Mesodermal cell (in vitro differentiated cells): ENCODE data around the gene LARP4.
"Not testable (repeated sequence)": the region's sequence is repeated elsewhere in the genome, so short reads cannot be mapped to it uniquely, and the experiment has no call there.

Experiments
- H3K27ac ChIP-seq: 2 replicates; pipeline ENCODE4 v1.7.0; 2013; ENCODE audit warnings: mild to moderate bottlenecking, low read depth, low read length, moderate library complexity; ENCODE audit not compliant: severe bottlenecking
- H3K36me3 ChIP-seq: 2 replicates; pipeline ENCODE4 v1.7.1; 2013; ENCODE audit warnings: mild to moderate bottlenecking, low read length, moderate library complexity; ENCODE audit not compliant: control insufficient read depth, insufficient read depth
- H3K4me1 ChIP-seq: one replicate; pipeline ENCODE4 v1.7.1; 2013; ENCODE audit warnings: mild to moderate bottlenecking, low read length; ENCODE audit not compliant: insufficient read depth, control insufficient read depth, poor library complexity, severe bottlenecking
- H3K4me3 ChIP-seq: 2 replicates; pipeline ENCODE4 v1.7.0; 2013; ENCODE audit warnings: low read length, control low read depth, mild to moderate bottlenecking; ENCODE audit not compliant: insufficient read depth, poor library complexity, severe bottlenecking; ENCODE audit errors: extremely low read depth
- H3K9me3 ChIP-seq: 2 replicates; pipeline ENCODE4 v1.7.1; 2013; ENCODE audit warnings: mild to moderate bottlenecking, low read length, moderate library complexity; ENCODE audit not compliant: control insufficient read depth
- WGBS, 2 experiments: methylation state at CpG; one replicate each; pipeline ENCODE4 v1.1.5; 2013; ENCODE audit warnings: missing lambda C conversion rate in 2 of 2; ENCODE audit not compliant: insufficient coverage in 2 of 2; 5-methylcytosine and 5-hydroxymethylcytosine counted together

LARP4 gene

DNA sequence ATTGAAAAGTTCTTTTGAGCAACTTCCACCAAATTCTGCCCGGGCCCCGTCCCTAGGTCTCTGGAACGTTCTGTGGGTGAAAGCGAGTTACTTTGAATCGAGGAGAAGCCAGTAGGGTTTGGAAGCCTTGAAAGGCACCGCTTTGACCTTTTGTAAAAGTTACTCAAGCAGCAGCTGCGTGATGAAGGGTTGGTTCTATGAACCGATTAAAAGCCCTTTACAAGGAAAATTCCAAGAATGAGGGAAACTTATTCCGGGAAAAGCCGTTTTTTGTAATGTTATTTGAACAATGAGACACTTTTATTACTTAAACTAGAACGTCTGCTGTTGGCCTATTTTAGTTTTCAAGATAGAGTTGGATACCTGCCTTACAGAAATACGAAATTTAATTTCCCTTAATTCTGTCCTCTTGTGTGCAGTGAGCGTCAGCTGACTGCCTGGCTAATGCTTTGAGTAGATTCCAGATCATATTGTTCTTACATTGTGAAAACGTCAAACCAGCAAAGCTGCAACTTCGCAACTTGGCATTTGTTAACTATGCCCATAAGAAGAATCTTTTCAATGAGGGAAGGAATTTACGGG, 906 bp downstream of the LARP4 start:
- peak overlapping the region; percentile 94 for H3K27ac ChIP-seq
- WGBS, 2 experiments, result 2 to 3% methylated on average over 8 to 12 of the region's 16 CpGs
- H3K36me3 ChIP-seq, result no peaks in the 10 kb centered on the region
- H3K4me1 ChIP-seq, result peaks cover 8% of the 10 kb centered on the region
- peak overlapping the region; percentile 98 for H3K4me3 ChIP-seq
- no peaks in the 10 kb centered on the region for H3K9me3 ChIP-seq

DNA sequence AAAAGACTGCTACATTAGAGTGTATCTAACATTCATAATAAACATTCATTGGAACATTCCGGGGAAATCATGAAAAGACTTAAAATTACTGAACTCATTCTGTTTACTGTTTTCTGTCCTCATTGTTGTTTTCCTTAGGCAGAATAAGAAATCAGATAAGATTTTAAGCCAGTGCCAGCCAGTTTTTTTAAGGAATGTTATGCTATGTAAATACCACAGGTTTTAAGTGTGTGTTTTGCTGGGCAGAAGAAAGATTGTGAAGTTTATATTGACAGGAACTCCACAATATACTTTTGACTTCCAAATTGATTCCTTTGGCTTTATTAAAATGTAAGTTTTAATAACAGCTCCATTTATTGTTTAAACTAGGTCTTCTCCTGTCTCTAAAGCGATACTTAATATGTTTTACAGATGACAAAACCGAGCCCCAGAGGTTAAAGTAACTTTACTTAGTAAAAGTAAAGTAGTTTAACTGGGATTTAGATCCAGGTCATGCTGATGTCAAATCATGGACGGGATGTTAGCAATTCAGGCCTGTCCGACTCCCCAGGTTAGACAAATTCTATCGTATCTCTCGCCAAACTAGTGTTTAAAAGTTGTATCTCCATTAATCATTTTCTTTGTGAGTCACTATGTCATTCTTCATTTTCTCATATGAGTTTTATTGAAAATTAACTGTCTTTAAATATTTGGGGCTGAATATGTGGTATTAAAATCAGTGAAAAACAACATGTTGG, 1.7 kb downstream of the LARP4 start:
- 56 to 66% methylated on average over 1 to 4 of the region's 7 CpGs for WGBS, 2 experiments
- Histone ChIP-seq H3K27ac (peak overlapping the region; percentile 94), H3K4me1 (peaks cover 8% of the 10 kb centered on the region), H3K9me3 (no peaks in the 10 kb centered on the region), H3K4me3 (peak overlapping the region; percentile 98), H3K36me3 (peaks cover 2% of the 10 kb centered on the region)

DNA sequence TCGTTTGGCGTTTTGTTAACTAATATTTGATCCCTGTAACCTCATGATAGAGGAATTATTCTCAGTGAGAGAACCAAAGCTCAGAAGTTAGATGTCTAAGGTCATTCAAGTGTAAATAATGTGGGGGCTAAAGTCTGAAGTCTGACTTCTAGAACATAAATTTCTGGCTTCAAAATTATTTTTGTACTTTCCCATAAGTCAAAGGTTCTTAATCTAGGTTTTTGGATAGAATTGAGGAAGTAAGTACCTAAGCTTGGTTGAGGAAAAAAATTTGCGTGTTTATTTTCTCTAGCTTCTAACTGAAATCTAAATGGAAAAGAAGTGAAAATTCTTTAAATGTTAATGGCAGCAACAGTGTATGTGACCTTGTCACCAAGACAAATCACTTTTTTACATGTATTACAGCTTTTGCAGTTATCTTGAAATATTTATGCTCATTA, 2.3 kb downstream of the LARP4 start:
- Histone ChIP-seq H3K4me3 (peak overlapping the region; percentile 98), H3K9me3 (no peaks in the 10 kb centered on the region), H3K36me3 (peaks cover 7% of the 10 kb centered on the region), H3K27ac (no peak overlapping the region), H3K4me1 (peaks cover 8% of the 10 kb centered on the region)
- 83% methylated on average over 3 of the region's 3 CpGs; no CpG with 5 or more reads in 1 of the 2 experiments for WGBS, 2 experiments

- H3K9me3 ChIP-seq, result no peaks in the 10 kb centered on the region
- H3K4me1 ChIP-seq, result peaks cover 8% of the 10 kb centered on the region
- 90 to 100% methylated on average over 3 to 4 of the region's 8 CpGs for WGBS, 2 experiments
- no peak overlapping the region for H3K27ac ChIP-seq
- H3K36me3 ChIP-seq, result peaks cover 19% of the 10 kb centered on the region
- H3K4me3 ChIP-seq, result no peak overlapping the region
Observed at GRCh38 chr12:50404307-50404706, 3.6 kb downstream of the LARP4 start.

DNA sequence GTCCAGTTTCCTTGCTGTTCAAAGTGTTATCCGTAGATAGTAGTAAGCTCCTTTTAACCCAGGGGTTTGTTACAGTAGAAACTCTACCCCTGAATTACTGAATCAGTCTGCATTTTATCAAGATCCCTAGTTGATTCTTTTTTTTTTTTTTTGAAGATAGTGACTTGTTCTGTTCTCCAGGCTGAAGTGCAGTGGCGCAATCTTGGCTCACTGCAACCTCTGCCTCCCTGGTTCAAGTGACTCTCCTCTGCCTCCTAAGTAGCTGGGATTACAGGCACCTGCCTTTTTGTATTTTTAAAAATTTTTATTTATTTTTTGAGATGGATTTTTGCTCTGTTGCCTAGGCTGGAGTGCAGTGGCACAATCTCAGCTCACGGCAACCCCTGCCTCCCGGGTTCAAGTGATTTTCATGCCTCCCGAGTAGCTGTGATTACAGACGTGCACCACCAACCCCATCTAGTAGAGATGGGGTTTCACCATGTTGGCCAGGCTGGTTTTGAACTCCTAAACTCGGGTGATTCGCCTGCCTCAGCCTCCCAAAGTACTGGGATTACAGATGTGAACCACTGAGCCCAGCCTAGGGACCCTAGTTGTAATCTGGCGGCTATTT, 10.5 kb downstream of the LARP4 start:
- 91 to 96% methylated on average over 4 to 7 of the region's 9 CpGs for WGBS, 2 experiments
- Histone ChIP-seq H3K4me1 (no peaks in the 10 kb centered on the region), H3K4me3 (no peak overlapping the region), H3K9me3 (no peaks in the 10 kb centered on the region), H3K36me3 (peaks cover 49% of the 10 kb centered on the region), H3K27ac (no peak overlapping the region)

- H3K4me1 ChIP-seq, result no peaks in the 10 kb centered on the region
- H3K9me3 ChIP-seq, result no peaks in the 10 kb centered on the region
- no peak overlapping the region for H3K27ac ChIP-seq
- H3K36me3 ChIP-seq, result peaks cover 34% of the 10 kb centered on the region
- 100% methylated on average over 3 of the region's 6 CpGs for WGBS, 2 experiments
- no peak overlapping the region for H3K4me3 ChIP-seq
Observed at GRCh38 chr12:50415899-50416479, 15.3 kb downstream of the LARP4 start.

GRCh38 chr12:50419112-50419909, 18.6 kb downstream of the LARP4 start:
- Histone ChIP-seq H3K4me3 (no peak overlapping the region), H3K27ac (no peak overlapping the region), H3K36me3 (peaks cover 45% of the 10 kb centered on the region), H3K4me1 (no peaks in the 10 kb centered on the region), H3K9me3 (no peaks in the 10 kb centered on the region)
- WGBS, 2 experiments, result 84% methylated on average over 3 of the region's 5 CpGs; no CpG with 5 or more reads in 1 of the 2 experiments

DNA sequence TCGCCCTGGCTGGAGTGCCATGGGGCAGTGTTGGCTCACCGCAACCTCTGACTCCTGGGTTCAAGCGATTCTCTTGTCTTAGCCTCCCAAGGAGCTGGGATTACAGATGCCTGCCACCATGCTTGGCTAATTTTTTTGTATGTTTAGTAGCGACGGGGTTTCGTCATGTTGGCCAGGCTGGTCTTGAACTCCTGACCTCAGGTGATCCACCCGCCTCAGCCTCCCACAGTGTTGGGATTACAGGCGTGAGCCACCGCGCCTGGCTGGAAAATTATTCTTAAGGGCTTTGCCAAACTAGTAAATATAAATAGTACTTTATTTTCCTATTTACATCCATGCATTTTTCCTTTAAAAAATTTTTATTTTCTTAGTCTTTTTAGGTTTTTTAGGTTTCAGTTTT, 22.2 kb downstream of the LARP4 start:
- not testable (repeated sequence) for H3K27ac ChIP-seq, H3K4me3 ChIP-seq, H3K9me3 ChIP-seq
- Histone ChIP-seq H3K36me3 (peaks cover 25% of the 10 kb centered on the region), H3K4me1 (peaks cover 13% of the 10 kb centered on the region)
- WGBS, 2 experiments, result 92 to 100% methylated on average over 5 to 9 of the region's 10 CpGs

- H3K36me3 ChIP-seq, result peaks cover 30% of the 10 kb centered on the region
- H3K9me3 ChIP-seq, H3K4me3 ChIP-seq, H3K27ac ChIP-seq: not testable (repeated sequence)
- H3K4me1 ChIP-seq, result peaks cover 13% of the 10 kb centered on the region
- 80 to 88% methylated on average over 1 to 4 of the region's 10 CpGs for WGBS, 2 experiments
Observed at GRCh38 chr12:50423342-50423741, 22.7 kb downstream of the LARP4 start.

DNA sequence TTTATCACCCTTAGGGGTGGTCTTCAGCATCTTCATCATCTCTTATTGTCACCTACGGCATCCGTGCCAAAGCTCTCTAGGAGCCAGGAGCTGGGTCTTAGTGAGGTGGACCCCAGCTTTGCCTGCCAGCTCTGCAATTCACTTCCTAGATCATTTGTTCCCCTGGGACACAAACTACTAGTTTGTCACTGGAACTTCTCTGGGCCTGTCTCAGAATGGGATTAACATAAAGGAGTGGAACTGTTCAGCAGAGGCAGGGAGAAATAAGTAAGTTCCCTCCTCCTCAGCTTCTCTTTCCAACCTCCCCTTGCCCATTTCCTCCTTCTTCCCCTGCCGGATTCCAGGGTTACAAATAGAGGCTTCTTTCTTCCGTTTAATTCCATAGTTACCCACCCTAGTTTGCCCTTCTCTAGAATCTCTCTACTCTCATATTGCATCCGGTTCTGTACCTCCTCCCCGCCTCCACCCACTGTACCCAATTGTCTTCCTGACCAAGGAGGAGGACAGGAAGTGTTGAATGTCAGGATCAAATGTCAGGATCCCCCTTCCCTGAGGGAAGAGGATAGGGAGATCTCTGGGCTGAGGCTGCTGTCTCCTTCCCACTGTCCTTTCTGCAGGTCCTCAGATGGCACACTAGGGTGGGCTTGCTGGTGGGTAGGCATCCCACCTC, 25.0 kb downstream of the LARP4 start:
- peaks cover 53% of the 10 kb centered on the region for H3K36me3 ChIP-seq
- no peak overlapping the region for H3K4me3 ChIP-seq
- H3K27ac ChIP-seq, result peak overlapping the region; percentile 17
- WGBS, 2 experiments, result 56 to 78% methylated on average over 4 of the region's 6 CpGs
- H3K9me3 ChIP-seq, result no peaks in the 10 kb centered on the region
- peaks cover 13% of the 10 kb centered on the region for H3K4me1 ChIP-seq
